ENCODE data around the gene EID3.
"Not testable (repeated sequence)": the region's sequence is repeated elsewhere in the genome, so short reads cannot be mapped to it uniquely, and the experiment has no call there.

EID3 gene

DNA sequence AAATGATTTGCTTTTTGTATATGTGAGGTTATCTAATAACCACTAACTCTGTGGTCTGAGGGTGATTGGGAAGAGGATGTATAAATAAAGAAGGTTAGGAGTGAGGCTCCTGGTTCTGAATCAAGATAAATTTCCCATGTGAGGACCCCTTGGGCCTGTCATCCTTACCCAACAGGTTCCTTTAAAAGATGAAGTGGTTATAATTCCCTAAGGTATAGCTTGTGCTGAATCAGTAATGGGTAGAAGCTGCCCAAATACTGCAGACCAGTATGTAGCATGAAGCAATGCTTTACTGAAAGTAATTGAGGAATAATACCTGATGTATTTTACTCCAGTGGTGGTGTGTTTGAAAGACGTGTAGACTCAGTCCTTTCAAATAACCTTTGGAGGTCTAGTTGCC, 8.7 kb downstream of the EID3 start:
- no peak for DNase-seq (ENCODE audit: low read depth, low spot score)

DNA sequence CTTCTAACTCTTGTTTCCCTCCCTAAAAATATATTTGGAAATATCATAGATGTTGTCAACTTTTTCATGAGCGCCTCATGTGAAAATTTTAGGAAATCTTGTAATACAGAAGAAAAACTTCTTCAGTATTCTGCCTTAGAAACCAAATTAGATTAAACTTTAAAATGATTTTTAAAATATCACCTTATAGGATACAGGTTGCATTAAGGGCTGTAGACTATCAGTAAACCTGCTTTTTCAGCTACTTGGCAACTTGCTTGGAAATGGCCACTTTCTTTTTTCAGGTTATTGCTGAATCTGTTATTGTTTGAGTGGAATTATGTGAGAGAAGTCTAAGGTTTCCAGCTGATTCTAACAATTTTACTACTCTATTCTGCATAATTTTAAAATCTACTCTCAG, 9.1 kb downstream of the EID3 start:
- no peak for DNase-seq (ENCODE audit: low read depth, low spot score)

DNA sequence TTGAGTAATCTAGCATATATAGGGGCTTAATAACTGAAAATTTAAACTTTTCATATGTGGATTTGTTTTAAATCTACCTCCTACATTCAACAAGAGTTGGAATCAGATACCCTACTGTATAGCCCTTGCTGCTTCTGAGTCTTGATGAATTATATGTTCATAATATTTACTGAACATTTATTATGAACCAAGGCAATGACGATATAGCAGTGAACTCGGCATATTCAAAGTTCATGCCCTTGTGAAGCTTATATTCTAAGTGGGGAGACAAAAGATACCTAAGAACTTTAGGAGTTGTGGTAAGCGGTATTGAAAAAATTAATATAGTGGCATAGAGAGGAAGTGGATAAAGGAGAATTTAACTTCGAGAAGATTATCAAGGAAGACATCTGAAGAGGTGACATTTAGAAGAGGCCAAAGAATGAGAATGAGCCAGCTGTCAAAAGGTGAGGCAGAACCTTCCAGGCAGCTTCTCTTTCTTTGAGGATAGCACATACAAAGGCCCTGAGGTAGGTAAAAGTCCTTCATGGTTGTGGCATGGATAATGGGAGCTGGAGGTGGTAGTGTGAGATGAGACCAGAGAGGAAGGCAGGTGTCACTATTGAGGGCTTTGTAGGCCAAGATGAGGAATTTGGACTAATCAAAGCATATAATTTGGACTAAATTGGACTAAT, 10.2 kb downstream of the EID3 start:
- no peak for DNase-seq (ENCODE audit: low read depth, low spot score)

DNA sequence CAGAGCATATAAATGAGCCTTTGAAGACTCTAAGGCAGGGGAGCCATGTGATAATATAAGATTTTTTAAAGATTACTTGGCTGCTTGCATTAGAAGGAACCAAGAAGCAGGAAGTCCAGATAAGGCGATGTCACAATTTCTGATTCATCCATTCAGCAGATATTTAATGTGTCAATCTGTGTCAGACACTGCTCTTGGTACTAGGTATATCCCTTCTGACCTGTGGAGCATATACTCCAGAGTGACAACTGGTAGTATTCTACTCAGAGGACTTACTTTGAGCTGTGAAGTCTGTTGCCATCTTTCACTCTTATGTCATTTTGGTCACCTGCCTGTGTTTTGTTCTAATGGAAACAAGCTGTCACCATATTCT, 10.7 kb downstream of the EID3 start:
- no peak for DNase-seq (ENCODE audit: low read depth, low spot score)

DNA sequence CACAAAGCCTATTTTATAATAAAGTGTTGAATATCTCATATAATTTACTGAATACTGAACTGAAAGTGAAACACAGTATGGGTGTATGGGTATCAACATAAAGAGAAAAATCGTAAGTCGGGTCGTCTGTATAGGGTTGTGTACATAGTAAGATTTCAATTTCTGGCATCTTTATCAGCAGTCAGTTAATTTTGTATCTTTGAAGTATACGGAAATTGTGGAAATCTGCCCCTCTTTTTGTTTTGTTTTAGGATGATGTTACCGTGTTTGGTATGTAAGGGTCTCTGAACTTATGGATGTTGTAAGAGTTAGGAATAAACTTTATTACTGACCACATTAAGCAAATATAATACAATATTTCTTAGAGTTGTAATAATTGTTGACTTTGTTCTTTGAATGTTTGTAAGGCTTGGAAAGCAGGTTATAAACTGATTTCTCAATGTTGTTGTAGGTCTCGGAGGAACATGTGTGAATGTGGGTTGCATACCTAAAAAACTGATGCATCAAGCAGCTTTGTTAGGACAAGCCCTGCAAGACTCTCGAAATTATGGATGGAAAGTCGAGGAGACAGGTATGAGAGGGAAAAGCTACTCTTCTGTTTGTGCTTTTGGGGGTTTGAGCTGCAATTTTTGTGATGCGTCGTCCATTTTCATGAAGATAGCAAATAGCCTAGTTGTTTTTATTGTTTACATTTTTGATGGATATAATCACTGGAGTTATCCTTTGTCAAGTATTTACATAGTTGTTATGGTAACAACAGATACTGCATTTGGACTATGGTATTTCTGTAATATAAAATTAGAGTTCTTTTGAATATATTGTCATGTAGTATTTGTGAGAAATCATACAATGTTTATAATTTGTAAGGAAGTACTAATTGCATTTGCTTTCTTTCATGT, 12.0 kb downstream of the EID3 start:
- DNase-seq (ENCODE audit: low read depth, low spot score) = no peak

DNA sequence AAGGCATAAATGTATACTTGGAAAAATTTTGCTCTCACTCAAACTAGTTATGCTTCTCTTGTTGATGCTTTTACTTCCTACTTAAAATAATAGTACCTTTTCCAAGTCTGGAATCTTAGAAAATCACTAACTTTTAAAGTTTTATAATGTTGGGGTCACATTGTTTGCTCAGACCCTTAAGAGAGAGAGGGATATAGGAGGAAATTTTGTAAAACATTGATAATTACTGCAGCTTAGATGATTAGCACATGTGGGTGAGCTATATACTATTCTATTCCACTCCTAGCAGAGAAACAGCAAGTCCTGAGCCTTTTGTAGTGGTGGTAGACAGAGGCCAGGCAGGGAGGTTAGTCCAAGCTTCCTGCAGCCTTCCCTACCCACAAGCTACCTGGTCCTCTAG, 13.4 kb downstream of the EID3 start:
- DNase-seq (ENCODE audit: low read depth, low spot score) = no peak

DNA sequence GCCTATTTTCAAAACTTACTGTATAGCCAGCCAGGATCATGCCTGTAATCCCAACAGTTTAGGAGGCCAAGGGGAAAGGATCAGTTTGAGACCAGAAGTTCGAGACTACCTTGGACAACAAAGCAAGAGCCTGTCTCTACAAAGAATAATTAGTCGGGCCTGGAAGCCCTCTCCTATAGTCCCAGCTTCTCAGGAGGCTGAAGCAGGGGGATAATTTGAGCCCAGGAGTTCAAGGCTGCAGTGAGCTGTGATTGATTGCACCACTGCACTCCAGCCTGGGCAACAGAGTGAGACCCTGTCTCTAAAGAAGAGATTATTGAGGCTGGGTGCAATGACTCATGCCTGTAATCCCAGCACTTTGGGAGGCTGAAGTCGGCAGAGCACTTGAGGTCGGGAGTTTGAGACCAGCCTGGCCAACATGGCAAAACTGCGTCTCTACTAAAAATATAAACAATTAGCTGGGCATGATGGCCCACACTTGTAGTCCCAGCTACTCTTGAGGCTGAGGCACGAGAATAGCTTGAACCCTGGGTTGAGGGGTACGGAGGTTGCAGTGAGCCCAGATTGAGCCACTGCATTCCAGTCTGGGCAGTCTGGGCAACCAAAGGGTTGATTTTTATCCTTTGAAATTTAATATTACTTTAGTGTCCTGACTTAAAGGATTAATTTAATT, 14.1 kb downstream of the EID3 start:
- DNase-seq (ENCODE audit: low read depth, low spot score) = no peak

DNA sequence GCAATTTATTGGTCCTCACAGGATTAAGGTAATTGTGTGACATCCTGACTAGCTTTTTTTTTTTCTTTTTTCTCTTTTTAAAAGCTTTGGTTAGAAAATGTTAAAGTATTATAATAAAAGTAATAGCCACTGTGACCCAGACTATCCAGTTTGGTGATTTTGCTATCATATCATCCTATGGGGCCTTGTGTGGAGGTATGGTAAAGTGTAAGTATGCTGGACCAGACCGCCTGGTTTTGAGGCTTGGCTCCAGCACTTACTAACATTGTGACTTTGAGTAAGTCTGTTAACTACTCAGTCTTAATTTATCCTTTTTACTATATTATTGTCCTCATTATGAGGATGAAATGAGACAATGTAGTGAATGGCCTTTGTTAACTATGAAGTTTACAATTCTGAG, 15.5 kb downstream of the EID3 start:
- DNase-seq (ENCODE audit: low read depth, low spot score) = no peak

DNA sequence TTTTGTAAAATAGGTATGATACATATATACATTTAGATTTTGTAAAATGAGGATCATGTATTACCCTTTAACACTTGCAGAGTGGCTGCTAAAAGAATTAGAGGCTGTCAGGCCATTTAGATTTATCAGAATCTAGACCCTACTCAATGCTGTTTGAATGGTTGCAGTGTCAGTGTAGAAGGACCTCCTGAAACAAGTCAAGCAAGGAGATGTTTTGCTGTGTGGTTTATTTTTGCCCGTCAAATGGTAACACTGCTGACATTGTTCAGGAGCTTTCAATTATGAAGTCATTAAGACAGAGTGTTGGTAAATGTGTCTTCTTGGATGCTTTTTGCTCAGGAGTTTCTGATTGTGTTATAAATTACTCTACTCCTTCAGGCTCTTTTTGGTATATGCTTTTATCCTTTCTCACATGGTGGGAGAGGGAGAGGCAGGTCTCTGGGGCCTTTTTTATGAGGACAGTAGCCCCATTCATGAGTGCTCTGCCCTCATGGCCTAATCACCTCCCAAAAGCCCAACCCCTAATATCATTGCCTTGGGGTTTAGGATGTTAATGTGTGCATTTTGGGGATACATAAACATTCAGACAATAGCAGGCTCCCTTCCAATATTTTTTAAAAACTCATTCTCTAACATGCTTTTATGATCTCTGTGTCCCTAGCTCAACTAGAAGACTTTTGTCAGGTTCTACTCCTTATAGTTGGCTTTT, 16.5 kb downstream of the EID3 start:
- DNase-seq (ENCODE audit: low read depth, low spot score) = no peak

DNA sequence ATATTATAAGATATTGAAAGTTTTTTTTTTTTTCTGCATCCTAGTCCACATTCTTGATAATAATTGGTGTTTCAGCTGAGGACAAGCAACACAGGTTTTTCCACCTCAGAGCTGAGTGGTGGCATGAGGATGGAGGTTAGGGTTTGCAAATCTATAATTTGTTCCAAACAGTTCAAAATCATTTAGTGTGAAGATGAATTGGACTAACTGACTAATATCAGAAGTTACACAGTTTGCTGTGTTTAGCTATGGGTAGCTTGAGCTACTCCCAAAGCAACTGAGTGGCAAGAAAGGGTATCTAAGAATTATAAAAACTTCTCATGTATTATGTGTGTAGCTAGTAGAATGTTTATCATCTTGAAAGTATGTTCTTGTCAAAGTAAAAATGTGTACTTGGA, 17.1 kb downstream of the EID3 start:
- no peak for DNase-seq (ENCODE audit: low read depth, low spot score)

DNA sequence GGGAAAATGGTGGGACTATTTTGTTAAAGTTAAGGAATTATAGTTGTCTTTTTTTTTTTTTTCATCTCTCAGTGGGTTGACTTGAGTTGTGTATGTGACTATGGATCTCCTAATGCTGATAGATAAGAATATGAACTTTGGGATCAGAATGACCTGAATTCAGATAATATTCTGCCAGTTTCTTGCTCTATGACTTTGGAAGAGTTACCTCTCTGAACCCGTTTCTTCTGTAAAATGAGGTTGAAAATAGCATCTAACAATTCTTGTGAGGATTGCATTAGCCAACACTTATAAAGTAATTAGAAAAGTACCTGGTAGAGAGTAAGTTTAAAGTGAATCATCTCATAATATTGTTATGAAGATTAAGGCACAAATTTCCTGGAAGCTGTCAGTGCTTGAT, 18.4 kb downstream of the EID3 start:
- DNase-seq (ENCODE audit: low read depth, low spot score) = no peak

DNA sequence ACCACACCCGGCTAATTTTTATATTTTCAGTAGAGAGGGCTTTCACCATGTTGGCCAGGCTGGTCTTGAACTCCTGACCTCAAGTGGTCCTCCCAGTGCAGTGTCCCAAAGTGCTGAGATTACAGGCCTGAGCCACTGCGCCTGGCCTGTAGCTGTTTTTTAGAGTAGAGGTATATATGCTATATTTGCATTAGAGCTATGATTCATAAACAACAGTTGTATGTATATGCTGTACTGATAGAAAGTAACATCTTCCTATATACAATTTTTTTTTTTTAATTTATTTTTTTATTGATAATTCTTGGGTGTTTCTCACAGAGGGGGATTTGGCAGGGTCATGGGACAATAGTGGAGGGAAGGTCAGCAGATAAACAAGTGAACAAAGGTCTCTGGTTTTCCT, 19.0 kb downstream of the EID3 start:
- DNase-seq (ENCODE audit: low read depth, low spot score) = not testable (repeated sequence)

DNA sequence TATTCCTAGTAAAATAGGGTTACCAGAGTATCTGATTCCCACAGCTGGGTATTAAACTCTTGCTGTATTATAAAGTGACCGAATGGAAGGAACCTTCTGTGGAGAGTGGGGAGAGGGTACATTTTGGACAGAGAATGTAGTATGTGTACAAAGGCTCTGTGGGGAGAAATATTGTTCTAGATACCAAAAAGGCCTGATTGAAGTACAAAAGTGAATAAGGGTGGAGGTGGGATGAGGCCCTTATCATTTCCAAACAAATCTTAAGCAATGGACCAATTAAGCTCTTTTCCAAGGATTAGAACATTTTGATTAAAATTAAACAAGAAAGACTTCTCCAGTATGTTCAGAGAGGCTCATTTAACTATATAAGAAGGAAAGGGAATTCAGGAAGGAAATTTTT, 20.4 kb downstream of the EID3 start:
- DNase-seq (ENCODE audit: low read depth, low spot score) = no peak

DNA sequence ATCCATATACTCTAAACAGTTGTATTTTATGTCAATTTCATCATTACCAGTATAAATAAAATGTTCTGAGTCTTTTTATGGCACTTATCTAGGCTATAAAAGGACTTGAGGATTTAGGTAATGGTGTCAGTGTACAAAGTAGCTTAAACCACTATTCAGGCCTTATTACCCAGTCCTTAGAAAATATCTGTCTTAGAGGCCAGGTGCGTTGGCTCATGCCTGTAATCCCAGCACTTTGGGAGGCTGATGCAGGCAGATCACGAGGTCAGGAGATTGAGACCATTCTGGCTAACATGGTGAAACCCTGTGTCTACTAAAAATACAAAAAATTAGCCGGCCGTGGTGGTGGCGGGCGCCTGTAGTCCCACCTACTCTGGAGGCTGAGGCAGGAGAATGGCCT, 24.7 kb downstream of the EID3 start:
- not testable (repeated sequence) for DNase-seq (ENCODE audit: low read depth, low spot score)

DNA sequence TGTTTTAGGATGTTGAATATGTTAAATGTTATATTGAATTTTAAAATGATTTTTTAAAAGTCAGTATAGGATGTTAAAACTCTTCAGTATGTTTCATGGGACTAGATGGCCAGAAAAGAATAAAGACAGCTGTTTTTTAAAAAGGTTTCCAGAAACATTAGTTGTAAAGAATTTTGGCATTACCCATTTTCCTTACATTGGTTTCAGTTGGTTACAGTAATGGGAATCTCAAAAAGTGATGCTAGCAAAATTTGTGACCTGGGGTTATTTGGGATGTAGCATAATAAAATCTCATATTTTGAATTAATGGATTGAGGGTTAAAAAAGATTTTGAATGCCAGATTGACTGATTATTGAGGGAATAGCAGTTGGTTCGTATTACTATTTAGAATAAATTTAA, 25.3 kb downstream of the EID3 start:
- no peak for DNase-seq (ENCODE audit: low read depth, low spot score)

DNA sequence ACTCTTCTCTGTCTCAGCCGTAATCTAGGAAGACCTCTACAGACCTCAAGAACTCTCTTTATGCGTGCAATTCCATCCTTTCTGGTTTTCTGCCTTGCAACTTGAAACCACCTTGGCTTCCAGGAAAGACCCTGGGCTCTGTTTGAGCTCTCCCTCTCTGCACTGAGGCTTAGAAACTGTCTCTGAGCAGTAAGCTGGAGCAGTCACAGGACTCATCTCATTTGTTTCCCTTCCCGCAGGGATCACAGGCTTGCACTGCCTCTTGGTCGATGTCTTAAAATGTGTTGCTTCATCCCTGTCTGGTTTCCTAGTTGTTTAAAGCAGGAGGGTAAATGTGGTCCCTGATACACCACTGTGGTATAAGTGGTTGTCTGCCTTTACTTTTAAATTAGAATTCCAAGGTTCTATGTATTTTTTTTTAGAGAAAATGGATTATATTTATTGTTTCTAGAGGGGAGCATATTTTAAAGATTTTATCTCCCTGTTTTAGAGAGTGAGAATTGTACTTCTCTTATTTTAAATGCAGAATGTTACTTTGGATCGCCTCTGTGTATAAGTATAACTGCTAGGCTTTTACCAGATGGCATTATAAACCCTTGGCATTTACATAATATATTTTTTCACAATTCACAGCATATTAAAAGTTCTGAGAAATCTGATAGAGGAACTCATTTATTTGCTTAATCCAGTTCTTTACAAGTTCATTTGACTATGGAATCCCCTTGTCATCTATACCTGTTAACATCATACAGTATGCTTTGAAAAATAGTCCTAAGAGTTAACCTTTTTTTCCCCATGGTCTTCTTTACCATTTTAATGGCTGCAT, 26.4 kb downstream of the EID3 start:
- DNase-seq (ENCODE audit: low read depth, low spot score) = no peak

DNA sequence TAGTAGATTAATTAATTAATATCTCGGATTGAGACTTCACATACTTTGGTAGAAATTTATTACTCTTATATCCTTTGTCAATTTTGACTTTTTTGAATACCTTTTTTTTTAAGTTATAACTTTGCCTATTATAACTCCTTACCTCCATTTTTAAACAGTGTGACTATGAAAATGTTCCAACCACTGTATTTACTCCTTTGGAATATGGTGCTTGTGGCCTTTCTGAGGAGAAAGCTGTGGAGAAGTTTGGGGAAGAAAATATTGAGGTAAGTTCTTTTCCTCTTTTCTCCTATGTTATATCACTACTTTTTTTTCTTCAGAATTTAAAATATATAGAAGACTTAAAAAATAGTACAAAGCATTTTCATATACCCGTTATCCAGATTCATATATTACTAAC, 27.8 kb downstream of the EID3 start:
- DNase-seq (ENCODE audit: low read depth, low spot score) = no peak

DNA sequence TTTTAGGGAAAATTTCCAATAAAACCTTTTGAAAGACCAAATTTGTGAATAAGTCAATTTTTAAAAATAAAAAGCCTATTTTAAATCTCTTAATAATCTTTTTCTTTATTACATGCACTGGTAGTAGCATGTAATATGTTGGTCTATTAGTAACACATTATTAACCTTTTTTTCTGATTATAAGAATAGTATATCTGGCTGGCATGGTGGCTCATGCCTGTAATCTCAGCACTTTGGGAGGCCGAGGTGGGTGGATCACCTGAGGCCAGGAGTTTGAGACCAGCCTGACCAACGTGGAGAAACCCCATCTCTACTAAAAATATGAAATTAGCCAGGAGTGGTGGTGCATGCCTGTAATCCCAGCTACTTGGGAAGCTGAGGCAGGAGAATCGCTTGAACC, 28.7 kb downstream of the EID3 start:
- not testable (repeated sequence) for DNase-seq (ENCODE audit: low read depth, low spot score)

DNA sequence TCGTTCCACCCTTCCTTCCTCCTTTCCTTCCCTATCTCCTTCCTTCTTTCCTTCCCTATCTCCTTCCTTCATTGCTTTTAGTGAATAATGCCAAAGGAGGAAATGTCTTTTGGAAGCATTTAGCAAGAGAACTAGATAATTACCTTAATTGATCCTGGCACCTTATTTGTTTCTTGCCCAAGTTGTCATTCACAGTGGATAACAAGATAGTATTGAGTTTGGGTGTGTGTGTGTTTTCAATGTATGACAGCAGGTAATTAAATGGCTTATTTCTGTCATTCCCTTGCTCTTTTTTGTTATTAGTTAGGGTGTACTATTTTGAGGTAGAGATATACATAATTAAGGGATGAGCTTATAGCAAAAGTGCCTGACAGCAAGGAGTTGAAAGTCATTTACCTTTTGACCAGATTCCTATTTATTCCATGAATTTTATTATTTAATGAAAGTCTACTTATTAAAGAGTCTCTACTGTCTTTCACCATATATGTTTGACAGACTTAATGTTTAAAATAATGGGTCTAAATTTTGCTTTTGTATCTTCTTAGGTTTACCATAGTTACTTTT, 30.2 kb downstream of the EID3 start:
- DNase-seq (ENCODE audit: low read depth, low spot score) = no peak

DNA sequence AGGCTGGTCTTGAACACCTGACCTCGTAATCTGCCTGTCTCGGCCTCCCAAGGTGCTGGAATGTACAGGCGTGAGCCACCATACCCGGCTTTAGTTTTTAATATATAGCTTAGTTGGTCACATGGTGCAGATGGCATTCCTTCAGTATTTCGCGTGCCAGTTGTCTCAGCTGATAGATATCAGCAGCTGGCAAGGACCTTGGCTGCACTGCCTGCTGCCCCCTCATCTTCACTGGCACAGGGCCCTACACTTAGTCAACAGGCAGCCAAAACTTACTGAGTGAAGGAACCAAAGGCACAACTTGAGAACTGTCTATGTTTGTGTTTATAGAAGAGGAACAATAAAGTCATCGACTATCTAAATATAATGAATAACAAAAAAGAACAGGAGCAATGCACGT, 31.0 kb downstream of the EID3 start:
- no peak for DNase-seq (ENCODE audit: low read depth, low spot score)

DNA sequence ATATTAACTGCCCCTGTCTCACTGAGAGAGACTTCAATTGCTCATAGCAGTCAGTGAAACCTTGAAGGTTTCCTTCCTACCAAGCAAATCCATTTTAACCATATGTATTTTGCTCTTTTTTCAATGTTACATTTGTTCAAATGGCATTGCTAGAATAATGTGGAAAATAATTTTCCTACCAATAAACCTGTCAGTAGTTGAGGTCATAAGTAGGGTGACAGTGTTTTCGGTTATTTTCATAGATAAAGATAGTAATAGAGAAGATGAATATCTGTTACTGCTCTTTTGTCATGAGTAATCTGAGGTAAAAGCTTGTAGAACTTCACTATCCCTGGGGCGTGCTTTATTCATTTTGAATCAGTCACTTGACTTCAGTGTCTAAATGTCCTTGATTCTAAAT, 32.6 kb downstream of the EID3 start:
- DNase-seq (ENCODE audit: low read depth, low spot score) = no peak

Data from activated CD4-positive, CD25-positive, alpha-beta regulatory T cell treated with anti-CD3 and anti-CD28 coated beads, Interleukin-2, amount 50 U/mL, for 16 hours (primary cell).